OCI-LY7 (cell line): Measurements from ENCODE around the gene FAIM2. TPM values are rescaled to one million over a fixed set of nuclear protein-coding genes. Genes with fewer than 3 reads are reported as not detected.

Experiments
- BruUV-seq: library from RNA; stranded (reverse); fragments of 400-500 nt; replicated peaks from 2 replicates; lab custom pipeline; 2021; lab: Mats Ljungman, UMichigan
- CTCF ChIA-PET: fragments of 300-600 bp; sonication (Branson Sonifier 250); formaldehyde crosslinking; loops from one replicate; lab custom pipeline; 2022; ENCODE audit warnings: antibody characterized with exemption; ENCODE audit not compliant: unreplicated experiment; lab: Charles Lee
- POLR2A ChIA-PET: fragments of 300-600 bp; sonication (Branson Sonifier 250); formaldehyde crosslinking; loops from one replicate; lab custom pipeline; 2022; ENCODE audit warnings: antibody characterized with exemption; lab: Charles Lee
- DNase-seq: peaks from one replicate; pipeline ENCODE4 v3.0.0-alpha.2; 2015; ENCODE audit warnings: low spot score
- H2AFZ ChIP-seq: fragments of 200-600 bp; sonication (generic), shearing (Covaris generic); 2 replicates; pipeline ENCODE4 v1.6.1; 2014; ENCODE audit warnings: mild to moderate bottlenecking, antibody characterized with exemption, low read length, moderate library complexity
- H3K27ac ChIP-seq: fragments of 200-600 bp; sonication (generic); 2 replicates; pipeline ENCODE4 v1.5.1; 2014; ENCODE audit warnings: mixed run types, low read depth, mild to moderate bottlenecking, moderate library complexity, low read length, inconsistent platforms; ENCODE audit not compliant: poor library complexity, severe bottlenecking
- H3K36me3 ChIP-seq: fragments of 200-600 bp; sonication (generic); 2 replicates; pipeline ENCODE4 v1.6.1; 2014; ENCODE audit warnings: mild to moderate bottlenecking, antibody characterized with exemption, low read length, moderate library complexity, mixed read lengths; ENCODE audit not compliant: insufficient read depth
- H3K4me1 ChIP-seq: fragments of 200-600 bp; sonication (generic); 2 replicates; pipeline ENCODE4 v1.5.1; 2014; ENCODE audit warnings: mild to moderate bottlenecking, low read length; ENCODE audit not compliant: insufficient read depth, poor library complexity, severe bottlenecking
- H3K4me2 ChIP-seq: fragments of 200-600 bp; sonication (generic); 2 replicates; pipeline ENCODE4 v1.6.1; 2014; ENCODE audit warnings: mild to moderate bottlenecking, low read length
- H3K4me3 ChIP-seq: fragments of 200-600 bp; sonication (generic); 2 replicates; pipeline ENCODE4 v1.5.1; 2014; ENCODE audit warnings: mild to moderate bottlenecking, low read depth, low read length; ENCODE audit not compliant: poor library complexity, severe bottlenecking
- H3K79me2 ChIP-seq: fragments of 200-600 bp; sonication (generic); 2 replicates; pipeline ENCODE4 v1.6.1; 2016; ENCODE audit warnings: low read depth, mild to moderate bottlenecking, low read length, moderate library complexity, mixed read lengths; ENCODE audit not compliant: insufficient read depth
- H3K9me2 ChIP-seq: fragments of 200-600 bp; sonication (generic); 2 replicates; pipeline ENCODE4 v1.6.1; 2016; ENCODE audit warnings: mild to moderate bottlenecking, low read length, mixed read lengths; ENCODE audit not compliant: insufficient read depth
- H3K9me3 ChIP-seq: fragments of 200-600 bp; sonication (generic); 2 replicates; pipeline ENCODE4 v1.6.1; 2014; ENCODE audit warnings: mild to moderate bottlenecking, mixed run types, low read length, mixed read lengths
- H4K20me1 ChIP-seq: fragments of 200-600 bp; sonication (generic); 2 replicates; pipeline ENCODE4 v1.6.1; 2014; ENCODE audit warnings: mild to moderate bottlenecking, antibody characterized with exemption, low read length, moderate library complexity, mixed read lengths; ENCODE audit not compliant: insufficient read depth
- EZH2phosphoT487 ChIP-seq: fragments of 200-600 bp; sonication (generic); IDR thresholded peaks from 2 replicates; pipeline ENCODE4 v1.6.1; 2018; ENCODE audit warnings: low read depth, borderline replicate concordance, mild to moderate bottlenecking, mixed run types, antibody characterized with exemption, low read length, moderate library complexity, mixed read lengths
- intact Hi-C: fragments of 100-400 bp; cut with micrococcal nuclease; formaldehyde crosslinking; loops from one replicate; pipeline ENCODE4 v1.10.0; 2022; ENCODE audit not compliant: unreplicated experiment
- total RNA-seq, 2 experiments: library from RNA; depleted of rRNA in 1 of 2; stranded (reverse); fragments of >200 nt in 1 of 2; shearing (Covaris generic) in 1 of 2; gene quantifications; 2 replicates each; pipeline ENCODE4 v1.2.3, GENCODE V29; 2014 to 2022
- TF ChIP-seq, protein P1 (sequence below): fragments of 200-600 bp; sonication (generic); conservative IDR thresholded peaks from 2 replicates; pipeline ENCODE4 v1.5.1; 2014; ENCODE audit warnings: mild to moderate bottlenecking, antibody characterized with exemption, low read length, moderate library complexity, mixed read lengths

Gene FAIM2
- total RNA-seq, 2 experiments from 2014 or later: 0.10 TPM; not detected in 1

- intact Hi-C loops: loop anchor here (5.0 to 10.0 kb wide), 2 partner anchors 194 to 977 kb away; partner anchors contain the start of gene DDX23
- Histone ChIP-seq H3K9me3 (no peaks in the 10 kb centered on the region), H3K27ac (no peak overlapping the region), H2AFZ (no peak overlapping the region), H3K4me3 (no peak overlapping the region), H3K36me3 (no peaks in the 10 kb centered on the region), H4K20me1 (no peaks in the 10 kb centered on the region), H3K9me2 (no peaks in the 10 kb centered on the region), H3K4me2 (no peak overlapping the region), H3K4me1 (peaks cover 15% of the 10 kb centered on the region), H3K79me2 (no peaks in the 10 kb centered on the region)
- no peak for DNase-seq
- TF ChIP-seq, protein P1, sequence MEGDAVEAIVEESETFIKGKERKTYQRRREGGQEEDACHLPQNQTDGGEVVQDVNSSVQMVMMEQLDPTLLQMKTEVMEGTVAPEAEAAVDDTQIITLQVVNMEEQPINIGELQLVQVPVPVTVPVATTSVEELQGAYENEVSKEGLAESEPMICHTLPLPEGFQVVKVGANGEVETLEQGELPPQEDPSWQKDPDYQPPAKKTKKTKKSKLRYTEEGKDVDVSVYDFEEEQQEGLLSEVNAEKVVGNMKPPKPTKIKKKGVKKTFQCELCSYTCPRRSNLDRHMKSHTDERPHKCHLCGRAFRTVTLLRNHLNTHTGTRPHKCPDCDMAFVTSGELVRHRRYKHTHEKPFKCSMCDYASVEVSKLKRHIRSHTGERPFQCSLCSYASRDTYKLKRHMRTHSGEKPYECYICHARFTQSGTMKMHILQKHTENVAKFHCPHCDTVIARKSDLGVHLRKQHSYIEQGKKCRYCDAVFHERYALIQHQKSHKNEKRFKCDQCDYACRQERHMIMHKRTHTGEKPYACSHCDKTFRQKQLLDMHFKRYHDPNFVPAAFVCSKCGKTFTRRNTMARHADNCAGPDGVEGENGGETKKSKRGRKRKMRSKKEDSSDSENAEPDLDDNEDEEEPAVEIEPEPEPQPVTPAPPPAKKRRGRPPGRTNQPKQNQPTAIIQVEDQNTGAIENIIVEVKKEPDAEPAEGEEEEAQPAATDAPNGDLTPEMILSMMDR: no peak
- no peak for TF ChIP-seq EZH2phosphoT487
- CTCF ChIA-PET: interaction anchor here (0.8 kb wide), 1 partner anchor 54 kb away, joined by 3 read pairs; no protein-coding TSS in a partner anchor
- POLR2A ChIA-PET: no interaction called here
- no TSS peak for BruUV-seq
These were observed 72.0 kb downstream of the FAIM2 start for GRCh38 chr12:49831717-49832116.

- Histone ChIP-seq H3K9me2 (no peaks in the 10 kb centered on the region), H2AFZ (peak within 1 kb of the TSS; percentile 90), H3K27ac (peak within 1 kb of the TSS; percentile 35), H3K4me1 (peaks cover 15% of the 10 kb centered on the region), H3K9me3 (no peaks in the 10 kb centered on the region), H3K4me3 (peak within 1 kb of the TSS; percentile 72), H4K20me1 (no peaks in the 10 kb centered on the region), H3K4me2 (peak within 1 kb of the TSS; percentile 78), H3K36me3 (no peaks in the 10 kb centered on the region), H3K79me2 (no peaks in the 10 kb centered on the region)
- POLR2A ChIA-PET: interaction anchor here (0.6 to 2.0 kb wide), 11 partner anchors 7 to 595 kb away, joined by 3 to 9 read pairs (median 5); no protein-coding TSS in a partner anchor
- CTCF ChIA-PET: interaction anchor here (0.6 to 1.0 kb wide), 3 partner anchors 11 to 197 kb away, joined by 3 to 4 read pairs (median 4); no protein-coding TSS in a partner anchor
- BruUV-seq: no TSS peak
- TF ChIP-seq, protein P1: no peak
- TF ChIP-seq EZH2phosphoT487: no peak
- DNase-seq: peak; percentile 94
- intact Hi-C loops: loop anchor here (5.0 kb wide), 1 partner anchor 201 kb away; no protein-coding TSS in a partner anchor
These were observed 75.3 kb downstream of the FAIM2 start, which contains the start of gene NCKAP5L for GRCh38 chr12:49828133-49829091. NCKAP5L (minus strand) TSS chr12:49828413; CDS start chr12:49804044, 24,369 bp downstream.
